Naive thymus-derived CD4-positive, alpha-beta T cell (primary cell): ENCODE measurements around the gene TEKT2. TPM values are rescaled to one million over a fixed set of nuclear protein-coding genes. Genes with fewer than 3 reads are reported as not detected.

Source experiments
- ATAC-seq: fragments of 150-1000 bp; cut with Tn5 transposase; 2 replicates; pipeline ENCODE4 v1.10.0; 2021; ENCODE audit warnings: mild to moderate bottlenecking, moderate library complexity
- CTCF ChIA-PET: fragments of 350-600 bp; sonication (Branson Sonifier 250); formaldehyde crosslinking; loops from one replicate; lab custom pipeline; 2021; ENCODE audit warnings: antibody characterized with exemption; lab: Charles Lee
- POLR2A ChIA-PET: fragments of 350-600 bp; sonication (Branson Sonifier 250); formaldehyde crosslinking; loops from one replicate; lab custom pipeline; 2021; ENCODE audit warnings: antibody characterized with exemption, inconsistent platforms; lab: Charles Lee
- DNase-seq, 9 donors: peaks; one replicate each; pipeline versions ENCODE4 v3.0.0 to v3.0.0-alpha.2; 2020 to 2022; ENCODE audit warnings: mixed read lengths in 1 of 9
- H3K27ac ChIP-seq: one replicate; pipeline ENCODE4 v1.7.0; 2013; ENCODE audit warnings: mild to moderate bottlenecking, low read depth, low read length, moderate library complexity
- H3K27me3 ChIP-seq, 2 donors: one replicate each; pipeline ENCODE4 v1.7.0; 2013; ENCODE audit warnings: low read length in 2 of 2, mild to moderate bottlenecking in 2 of 2, moderate library complexity in 2 of 2; ENCODE audit not compliant: control insufficient read depth in 2 of 2, insufficient read depth in 2 of 2
- H3K36me3 ChIP-seq, 3 experiments: 1 replicate in 2 of 3; 2 replicates in 1 of 3; pipeline ENCODE4 v1.7.0; 2013; ENCODE audit warnings: low read length in 3 of 3, mild to moderate bottlenecking in 3 of 3, moderate library complexity in 1 of 3; ENCODE audit not compliant: insufficient read depth in 3 of 3, control insufficient read depth in 2 of 3
- H3K4me1 ChIP-seq, 2 donors: one replicate each; pipeline ENCODE4 v1.7.0; 2013; ENCODE audit warnings: low read length in 2 of 2, mild to moderate bottlenecking in 2 of 2, moderate library complexity in 1 of 2; ENCODE audit not compliant: control insufficient read depth in 2 of 2, insufficient read depth in 2 of 2
- H3K4me3 ChIP-seq: 2 replicates; pipeline ENCODE4 v1.7.0; 2013; ENCODE audit warnings: mild to moderate bottlenecking, low read length
- H3K9me3 ChIP-seq, 3 experiments: 1 replicate in 2 of 3; 2 replicates in 1 of 3; pipeline ENCODE4 v1.7.0; 2013; ENCODE audit warnings: low read length in 3 of 3; ENCODE audit not compliant: control insufficient read depth in 2 of 3
- H3K27ac Mint-ChIP-seq, 9 donors: one replicate each; pipeline ENCODE4 v1.8.0; 2020 to 2022; ENCODE audit warnings: mixed read lengths in 9 of 9, mild to moderate bottlenecking in 8 of 9, moderate library complexity in 5 of 9, inconsistent platforms in 2 of 9
- H3K27me3 Mint-ChIP-seq, 5 donors: one replicate each; pipeline ENCODE4 v1.8.0; 2021 to 2022; ENCODE audit warnings: mixed read lengths in 5 of 5, mild to moderate bottlenecking in 1 of 5
- H3K36me3 Mint-ChIP-seq, 5 donors: one replicate each; pipeline ENCODE4 v1.8.0; 2020 to 2022; ENCODE audit warnings: mixed read lengths in 5 of 5, mild to moderate bottlenecking in 3 of 5, inconsistent platforms in 1 of 5
- H3K4me1 Mint-ChIP-seq, 7 donors: one replicate each; pipeline ENCODE4 v1.8.0; 2020 to 2022; ENCODE audit warnings: mixed read lengths in 7 of 7, mild to moderate bottlenecking in 3 of 7, inconsistent platforms in 1 of 7
- H3K4me3 Mint-ChIP-seq, 10 donors: one replicate each; pipeline ENCODE4 v1.8.0; 2020 to 2022; ENCODE audit warnings: mild to moderate bottlenecking in 10 of 10, mixed read lengths in 10 of 10, moderate library complexity in 6 of 10, inconsistent platforms in 2 of 10
- H3K9me3 Mint-ChIP-seq, 11 donors: one replicate each; pipeline ENCODE4 v1.8.0; 2020 to 2022; ENCODE audit warnings: mixed read lengths in 11 of 11, mild to moderate bottlenecking in 4 of 11, inconsistent platforms in 1 of 11, moderate library complexity in 1 of 11
- intact Hi-C, 2 donors: fragments of 100-400 bp; cut with micrococcal nuclease; formaldehyde crosslinking; loops; one replicate each; pipeline ENCODE4 v1.15.1; 2023
- polyA plus RNA-seq, 2 donors: library from polyadenylated mRNA; unstranded; fragments of 300-500 nt; fragmentation: Illumina TruSeq; gene quantifications; one replicate each; pipeline ENCODE4 v1.2.3, GENCODE V29; 2021
- total RNA-seq, 6 experiments: library from RNA in 5 of 6; stranded (reverse) in 5 of 6; gene quantifications; 1 replicate in 5 of 6; 2 replicates in 1 of 6; pipeline ENCODE4 v1.2.3 and lab custom pipeline; 2021 to 2026

The TEKT2 gene
- total and polyA plus RNA-seq, 7 experiments from 2014 or later = 0.71 to 0.93 TPM; not detected in 5

GRCh38 chr1:36085686-36086526 is 2.0 kb downstream of the TEKT2 start:
- POLR2A ChIA-PET = interaction anchor here (0.6 kb wide), 1 partner anchor 268 kb away, joined by 6 read pairs; no protein-coding TSS in a partner anchor
- peaks cover 20 to 33% (median 32%) of the 10 kb centered on the region in 5 donors for H3K27me3 Mint-ChIP-seq
- DNase-seq = peak in 1 of 9 donors; percentile 20
- CTCF ChIA-PET = interaction anchor here (0.6 to 1.1 kb wide), 3 partner anchors 13 to 197 kb away, joined by 3 read pairs; no protein-coding TSS in a partner anchor
- Histone ChIP-seq H3K36me3 (peaks cover 0 to 6% (median 0%) of the 10 kb centered on the region in 3 experiments), H3K9me3 (no peaks in the 10 kb centered on the region), H3K4me3 (no peak overlapping the region), H3K27ac (no peak overlapping the region), H3K27me3 (peaks cover 0 to 5% of the 10 kb centered on the region in 2 donors), H3K4me1 (peaks cover 11 to 16% of the 10 kb centered on the region in 2 donors)
- H3K36me3 Mint-ChIP-seq = peaks cover 0 to 4% (median 0%) of the 10 kb centered on the region in 5 donors
- no peak for ATAC-seq
- intact Hi-C loops = loop anchor here (5.0 kb wide), 3 partner anchors 311 to 1606 kb away; partner anchors contain the start of genes CDCA8 (in 1 of the 2), KIAA0319L (in 1 of the 2), LSM10 (in 1 of the 2) and NCDN (in 1 of the 2)
- peaks cover 11 to 16% (median 13%) of the 10 kb centered on the region in 7 donors for H3K4me1 Mint-ChIP-seq
- H3K27ac Mint-ChIP-seq = peak overlapping the region in 3 of 9 donors; percentile 23 to 51 (median 48)
- H3K4me3 Mint-ChIP-seq = peak overlapping the region in 7 of 10 donors; percentile 18 to 45 (median 32)
- H3K9me3 Mint-ChIP-seq = peaks cover 0 to 2% (median 0%) of the 10 kb centered on the region in 11 donors

GRCh38 chr1:36086529-36087232 is 2.8 kb downstream of the TEKT2 start:
- peak overlapping the region in 5 of 9 donors; percentile 23 to 87 (median 55) for H3K27ac Mint-ChIP-seq
- H3K9me3 ChIP-seq = no peaks in the 10 kb centered on the region
- intact Hi-C loops = loop anchor here (5.0 kb wide), 3 partner anchors 311 to 1606 kb away; partner anchors contain the start of genes CDCA8 (in 1 of the 2), KIAA0319L (in 1 of the 2), LSM10 (in 1 of the 2) and NCDN (in 1 of the 2)
- H3K4me1 Mint-ChIP-seq = peaks cover 12 to 20% (median 19%) of the 10 kb centered on the region in 7 donors
- POLR2A ChIA-PET = interaction anchor here (1.2 kb wide), 1 partner anchor 138 kb away, joined by 4 read pairs; the partner anchor contains the start of gene THRAP3
- no peak for ATAC-seq
- peaks cover 0 to 13% (median 0%) of the 10 kb centered on the region in 3 experiments for H3K36me3 ChIP-seq
- CTCF ChIA-PET = interaction anchor here (0.6 to 1.1 kb wide), 3 partner anchors 12 to 198 kb away, joined by 3 read pairs; no protein-coding TSS in a partner anchor
- peaks cover 20 to 32% (median 27%) of the 10 kb centered on the region in 5 donors for H3K27me3 Mint-ChIP-seq
- peaks cover 0 to 5% of the 10 kb centered on the region in 2 donors for H3K27me3 ChIP-seq
- peak in 1 of 9 donors; percentile 20 for DNase-seq
- H3K4me1 ChIP-seq = peaks cover 11 to 16% of the 10 kb centered on the region in 2 donors
- H3K27ac ChIP-seq = no peak overlapping the region
- H3K4me3 ChIP-seq = no peak overlapping the region
- peak overlapping the region; percentile 6 to 96 (median 56) for H3K4me3 Mint-ChIP-seq
- peaks cover 0 to 2% (median 0%) of the 10 kb centered on the region in 11 donors for H3K9me3 Mint-ChIP-seq
- peaks cover 0 to 4% (median 0%) of the 10 kb centered on the region in 5 donors for H3K36me3 Mint-ChIP-seq

- DNase-seq (peak in 1 of 9 donors; percentile 26), ATAC-seq (no peak)
- Histone ChIP-seq H3K27me3 (peaks cover 0 to 5% of the 10 kb centered on the region in 2 donors), H3K27ac (no peak overlapping the region), H3K4me1 (peaks cover 11 to 16% of the 10 kb centered on the region in 2 donors), H3K9me3 (no peaks in the 10 kb centered on the region), H3K36me3 (peaks cover 0 to 21% (median 4%) of the 10 kb centered on the region in 3 experiments), H3K4me3 (no peak overlapping the region)
- Mint-ChIP-seq H3K27me3 (peaks cover 12 to 24% (median 19%) of the 10 kb centered on the region in 5 donors), H3K27ac (peak overlapping the region in 6 of 9 donors; percentile 17 to 87 (median 44)), H3K4me3 (peak overlapping the region in 9 of 10 donors; percentile 59 to 96 (median 89)), H3K36me3 (peaks cover 0 to 8% (median 0%) of the 10 kb centered on the region in 5 donors), H3K4me1 (peaks cover 12 to 28% (median 21%) of the 10 kb centered on the region in 7 donors), H3K9me3 (peaks cover 0 to 2% (median 0%) of the 10 kb centered on the region in 11 donors)
- ChIA-PET POLR2A (interaction anchor here (1.2 kb wide), 1 partner anchor 137 kb away, joined by 4 read pairs; the partner anchor contains the start of gene THRAP3), CTCF (no interaction called here)
- intact Hi-C loops = loop anchor here (1.0 to 5.0 kb wide), 10 partner anchors 22 to 1605 kb away; partner anchors contain the start of genes AGO3 (in 2 of the 2), THRAP3 (in 2 of the 2), TRAPPC3 (in 2 of the 2) and AGO1 (in 1 of the 2)
Measured at GRCh38 chr1:36087233-36088123, 3.6 kb downstream of the TEKT2 start.

- intact Hi-C loops = loop anchor here (1.0 to 5.0 kb wide), 10 partner anchors 21 to 1604 kb away; partner anchors contain the start of genes AGO3 (in 2 of the 2), THRAP3 (in 2 of the 2), TRAPPC3 (in 2 of the 2) and AGO1 (in 1 of the 2)
- ATAC-seq (peak; percentile 8), DNase-seq (no peak)
- Mint-ChIP-seq H3K27ac (peak overlapping the region in 8 of 9 donors; percentile 17 to 90 (median 83)), H3K27me3 (peaks cover 10 to 23% (median 15%) of the 10 kb centered on the region in 5 donors), H3K36me3 (peaks cover 0 to 13% (median 0%) of the 10 kb centered on the region in 5 donors), H3K4me1 (peaks cover 12 to 30% (median 21%) of the 10 kb centered on the region in 7 donors), H3K9me3 (peaks cover 0 to 2% (median 0%) of the 10 kb centered on the region in 11 donors), H3K4me3 (peak overlapping the region in 9 of 10 donors; percentile 25 to 96 (median 89))
- Histone ChIP-seq H3K27me3 (peaks cover 0 to 5% of the 10 kb centered on the region in 2 donors), H3K4me3 (peak overlapping the region; percentile 47), H3K36me3 (peaks cover 0 to 29% (median 4%) of the 10 kb centered on the region in 3 experiments), H3K27ac (peak overlapping the region; percentile 98), H3K9me3 (no peaks in the 10 kb centered on the region), H3K4me1 (peaks cover 11 to 16% of the 10 kb centered on the region in 2 donors)
- ChIA-PET CTCF (no interaction called here), POLR2A (no interaction called here)
Measured at GRCh38 chr1:36088265-36088576, 4.3 kb downstream of the TEKT2 start.
